Neural cell (in vitro differentiated cells): Measurements from ENCODE around the gene CFAP65. TPM values are rescaled to one million over a fixed set of nuclear protein-coding genes. Genes with fewer than 3 reads are reported as not detected.

ENCODE experiments used
- H2AFZ ChIP-seq: fragments of 200-600, 300-800 bp; sonication (generic), shearing (Covaris generic); 2 replicates; pipeline ENCODE4 v1.6.0; 2014; ENCODE audit warnings: low read depth, mild to moderate bottlenecking, antibody characterized with exemption, low read length, moderate library complexity
- H3F3A ChIP-seq: fragments of 200-600 bp; shearing (Covaris generic); 2 replicates; pipeline ENCODE4 v1.6.1; 2016; ENCODE audit warnings: mild to moderate bottlenecking, moderate library complexity, mixed read lengths, antibody characterized with exemption, low read length; ENCODE audit not compliant: insufficient read depth, poor library complexity, severe bottlenecking
- H3K27ac ChIP-seq: fragments of 200-600, 300-800 bp; sonication (generic), shearing (Covaris generic); 2 replicates; pipeline ENCODE4 v1.5.1; 2014; ENCODE audit warnings: mild to moderate bottlenecking, low read length, moderate library complexity
- H3K27me3 ChIP-seq: fragments of 300-800, 200-600 bp; sonication (generic), shearing (Covaris generic); 2 replicates; pipeline ENCODE4 v1.6.0; 2014; ENCODE audit warnings: mild to moderate bottlenecking, low read depth, low read length, moderate library complexity; ENCODE audit not compliant: insufficient read depth
- H3K36me3 ChIP-seq: fragments of 300-800, 200-600 bp; sonication (generic), shearing (Covaris generic); 2 replicates; pipeline ENCODE4 v1.5.1; 2014; ENCODE audit warnings: mild to moderate bottlenecking, antibody characterized with exemption, low read length, moderate library complexity; ENCODE audit not compliant: insufficient read depth
- H3K4me2 ChIP-seq: fragments of 300-800, 200-600 bp; sonication (generic), shearing (Covaris generic); 2 replicates; pipeline ENCODE4 v1.6.0; 2014; ENCODE audit warnings: mild to moderate bottlenecking, low read length
- H3K4me3 ChIP-seq: fragments of 300-800, 200-600 bp; sonication (generic), shearing (Covaris generic); 2 replicates; pipeline ENCODE4 v1.5.1; 2014; ENCODE audit warnings: mild to moderate bottlenecking, low read length, moderate library complexity
- H3K79me2 ChIP-seq: fragments of 200-600 bp; shearing (Covaris generic); replicated peaks from 2 replicates; pipeline ENCODE4 v1.6.0; 2014; ENCODE audit warnings: mild to moderate bottlenecking, low read length, moderate library complexity; ENCODE audit not compliant: insufficient read depth
- H3K9ac ChIP-seq: fragments of 300-800, 200-600 bp; sonication (generic), shearing (Covaris generic); 2 replicates; pipeline ENCODE4 v1.6.1; 2016; ENCODE audit warnings: mild to moderate bottlenecking, low read length, mixed read lengths
- H3K9me2 ChIP-seq: fragments of 200-600 bp; shearing (Covaris generic); 2 replicates; pipeline ENCODE4 v1.6.1; 2016; ENCODE audit warnings: mild to moderate bottlenecking, low read length, mixed read lengths; ENCODE audit not compliant: insufficient read depth
- H3K9me3 ChIP-seq: fragments of 200-600, 300-800 bp; sonication (generic), shearing (Covaris generic); 2 replicates; pipeline ENCODE4 v1.6.1; 2016; ENCODE audit warnings: mild to moderate bottlenecking, mixed run types, low read length, moderate library complexity, mixed read lengths
- H4K20me1 ChIP-seq: fragments of 200-600 bp; shearing (Covaris generic); 2 replicates; pipeline ENCODE4 v1.6.1; 2016; ENCODE audit warnings: mild to moderate bottlenecking, mixed run types; ENCODE audit not compliant: insufficient read depth
- EP300 ChIP-seq: fragments of 450-650 bp; conservative IDR thresholded peaks from 2 replicates; pipeline ENCODE4 v1.6.1; 2014; ENCODE audit warnings: antibody characterized with exemption, mild to moderate bottlenecking, moderate library complexity; ENCODE audit not compliant: poor library complexity, severe bottlenecking
- EZH2 ChIP-seq: fragments of 200-600, 300-800 bp; shearing (Covaris generic), sonication (generic); IDR thresholded peaks from 2 replicates; pipeline ENCODE4 v1.6.1; 2014; ENCODE audit warnings: antibody characterized with exemption, low read length, borderline replicate concordance, mild to moderate bottlenecking; ENCODE audit not compliant: insufficient read depth, poor library complexity, severe bottlenecking
- MXI1 ChIP-seq: fragments of 450-650 bp; conservative IDR thresholded peaks from 2 replicates; pipeline ENCODE4 v1.6.1; 2014; ENCODE audit warnings: antibody characterized with exemption, mild to moderate bottlenecking; ENCODE audit not compliant: poor library complexity, severe bottlenecking
- POLR2AphosphoS5 ChIP-seq: IDR thresholded peaks from 2 replicates; pipeline ENCODE4 v1.6.1; 2012
- RAD21 ChIP-seq: fragments of 450-650 bp; conservative IDR thresholded peaks from 2 replicates; pipeline ENCODE4 v1.6.1; 2014; ENCODE audit warnings: antibody characterized with exemption, mild to moderate bottlenecking, moderate library complexity
- SMC3 ChIP-seq: fragments of 450-650 bp; conservative IDR thresholded peaks from 2 replicates; pipeline ENCODE4 v1.6.1; 2014; ENCODE audit warnings: antibody characterized with exemption, mild to moderate bottlenecking, moderate library complexity; ENCODE audit not compliant: poor library complexity
- TAF1 ChIP-seq: IDR thresholded peaks from 2 replicates; pipeline ENCODE4 v1.6.1; 2012; ENCODE audit warnings: low read depth
- polyA plus RNA-seq: library from polyadenylated mRNA; depleted of rRNA; stranded (reverse); fragments of >200 nt; gene quantifications from 2 replicates; pipeline ENCODE4 v1.2.3, GENCODE V29; 2014
- TF ChIP-seq, protein P1 (sequence below): IDR thresholded peaks from 2 replicates; pipeline ENCODE4 v1.6.1; 2012; ENCODE audit warnings: borderline replicate concordance
- TF ChIP-seq, protein P2 (sequence below): fragments of 450-650 bp; IDR thresholded peaks from 2 replicates; pipeline ENCODE4 v1.5.1; 2014; ENCODE audit warnings: antibody characterized with exemption, mild to moderate bottlenecking, moderate library complexity; ENCODE audit not compliant: poor library complexity, severe bottlenecking

CFAP65 gene
- polyA plus RNA-seq, 1 donor from 2014 or later = 1.1 TPM

DNA sequence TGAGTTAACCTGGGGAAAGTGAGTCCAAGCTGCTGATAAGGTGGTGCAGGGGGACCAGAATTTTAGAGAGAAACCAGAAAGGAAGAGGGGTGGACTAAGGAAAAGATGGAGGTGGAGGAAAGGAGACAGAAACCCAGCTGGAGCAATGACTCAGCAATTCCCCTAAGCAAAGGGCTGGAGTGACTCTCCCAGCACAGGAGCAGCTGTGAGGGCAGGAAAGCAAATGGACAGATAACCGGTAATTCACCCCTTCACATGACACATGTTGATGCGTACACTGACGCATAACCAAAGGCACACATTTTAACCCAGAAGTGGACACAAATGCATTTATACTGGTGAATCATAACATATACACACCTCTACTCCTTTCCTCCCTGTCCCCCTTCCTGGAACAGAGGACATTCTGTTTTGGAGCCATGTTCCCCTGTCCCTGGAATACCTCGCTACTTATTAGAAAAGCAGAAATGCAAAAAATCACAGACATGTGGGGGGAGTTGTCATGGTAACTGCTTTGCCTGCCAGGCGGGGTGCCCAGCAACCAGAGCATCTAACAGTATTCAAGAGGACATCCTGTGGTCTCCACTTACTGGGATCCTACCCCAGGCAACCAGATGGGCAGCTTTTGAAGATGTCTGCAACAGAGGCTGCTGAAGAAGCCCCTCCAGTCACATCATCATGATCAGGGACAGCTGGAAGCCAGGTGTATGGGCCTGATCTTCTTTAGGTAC is 77.1 kb downstream of the CFAP65 start:
- H3K79me2 ChIP-seq = no peaks in the 10 kb centered on the region
- H4K20me1 ChIP-seq = no peaks in the 10 kb centered on the region
- peak overlapping the region; percentile 47 for H3K27ac ChIP-seq
- no peaks in the 10 kb centered on the region for H3K36me3 ChIP-seq
- H2AFZ ChIP-seq = no peak overlapping the region
- no peaks in the 10 kb centered on the region for H3K9me2 ChIP-seq
- H3K4me3 ChIP-seq = peak overlapping the region; percentile 71
- no peaks in the 10 kb centered on the region for H3K9me3 ChIP-seq
- H3K4me2 ChIP-seq = peak overlapping the region; percentile 57
- no peaks in the 10 kb centered on the region for H3F3A ChIP-seq
- H3K9ac ChIP-seq = peak overlapping the region; percentile 59
- TF ChIP-seq EZH2 = no peak
- TF ChIP-seq TAF1 = no peak
- TF ChIP-seq, protein P1, sequence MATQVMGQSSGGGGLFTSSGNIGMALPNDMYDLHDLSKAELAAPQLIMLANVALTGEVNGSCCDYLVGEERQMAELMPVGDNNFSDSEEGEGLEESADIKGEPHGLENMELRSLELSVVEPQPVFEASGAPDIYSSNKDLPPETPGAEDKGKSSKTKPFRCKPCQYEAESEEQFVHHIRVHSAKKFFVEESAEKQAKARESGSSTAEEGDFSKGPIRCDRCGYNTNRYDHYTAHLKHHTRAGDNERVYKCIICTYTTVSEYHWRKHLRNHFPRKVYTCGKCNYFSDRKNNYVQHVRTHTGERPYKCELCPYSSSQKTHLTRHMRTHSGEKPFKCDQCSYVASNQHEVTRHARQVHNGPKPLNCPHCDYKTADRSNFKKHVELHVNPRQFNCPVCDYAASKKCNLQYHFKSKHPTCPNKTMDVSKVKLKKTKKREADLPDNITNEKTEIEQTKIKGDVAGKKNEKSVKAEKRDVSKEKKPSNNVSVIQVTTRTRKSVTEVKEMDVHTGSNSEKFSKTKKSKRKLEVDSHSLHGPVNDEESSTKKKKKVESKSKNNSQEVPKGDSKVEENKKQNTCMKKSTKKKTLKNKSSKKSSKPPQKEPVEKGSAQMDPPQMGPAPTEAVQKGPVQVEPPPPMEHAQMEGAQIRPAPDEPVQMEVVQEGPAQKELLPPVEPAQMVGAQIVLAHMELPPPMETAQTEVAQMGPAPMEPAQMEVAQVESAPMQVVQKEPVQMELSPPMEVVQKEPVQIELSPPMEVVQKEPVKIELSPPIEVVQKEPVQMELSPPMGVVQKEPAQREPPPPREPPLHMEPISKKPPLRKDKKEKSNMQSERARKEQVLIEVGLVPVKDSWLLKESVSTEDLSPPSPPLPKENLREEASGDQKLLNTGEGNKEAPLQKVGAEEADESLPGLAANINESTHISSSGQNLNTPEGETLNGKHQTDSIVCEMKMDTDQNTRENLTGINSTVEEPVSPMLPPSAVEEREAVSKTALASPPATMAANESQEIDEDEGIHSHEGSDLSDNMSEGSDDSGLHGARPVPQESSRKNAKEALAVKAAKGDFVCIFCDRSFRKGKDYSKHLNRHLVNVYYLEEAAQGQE = no peak
- TF ChIP-seq MXI1 = no peak
- TF ChIP-seq, protein P2, sequence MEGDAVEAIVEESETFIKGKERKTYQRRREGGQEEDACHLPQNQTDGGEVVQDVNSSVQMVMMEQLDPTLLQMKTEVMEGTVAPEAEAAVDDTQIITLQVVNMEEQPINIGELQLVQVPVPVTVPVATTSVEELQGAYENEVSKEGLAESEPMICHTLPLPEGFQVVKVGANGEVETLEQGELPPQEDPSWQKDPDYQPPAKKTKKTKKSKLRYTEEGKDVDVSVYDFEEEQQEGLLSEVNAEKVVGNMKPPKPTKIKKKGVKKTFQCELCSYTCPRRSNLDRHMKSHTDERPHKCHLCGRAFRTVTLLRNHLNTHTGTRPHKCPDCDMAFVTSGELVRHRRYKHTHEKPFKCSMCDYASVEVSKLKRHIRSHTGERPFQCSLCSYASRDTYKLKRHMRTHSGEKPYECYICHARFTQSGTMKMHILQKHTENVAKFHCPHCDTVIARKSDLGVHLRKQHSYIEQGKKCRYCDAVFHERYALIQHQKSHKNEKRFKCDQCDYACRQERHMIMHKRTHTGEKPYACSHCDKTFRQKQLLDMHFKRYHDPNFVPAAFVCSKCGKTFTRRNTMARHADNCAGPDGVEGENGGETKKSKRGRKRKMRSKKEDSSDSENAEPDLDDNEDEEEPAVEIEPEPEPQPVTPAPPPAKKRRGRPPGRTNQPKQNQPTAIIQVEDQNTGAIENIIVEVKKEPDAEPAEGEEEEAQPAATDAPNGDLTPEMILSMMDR = no peak
- TF ChIP-seq EP300 = no peak
- no peak for TF ChIP-seq RAD21
- no peak for TF ChIP-seq SMC3
- no peak for TF ChIP-seq POLR2AphosphoS5
- peaks cover 35% of the 10 kb centered on the region for H3K27me3 ChIP-seq

DNA sequence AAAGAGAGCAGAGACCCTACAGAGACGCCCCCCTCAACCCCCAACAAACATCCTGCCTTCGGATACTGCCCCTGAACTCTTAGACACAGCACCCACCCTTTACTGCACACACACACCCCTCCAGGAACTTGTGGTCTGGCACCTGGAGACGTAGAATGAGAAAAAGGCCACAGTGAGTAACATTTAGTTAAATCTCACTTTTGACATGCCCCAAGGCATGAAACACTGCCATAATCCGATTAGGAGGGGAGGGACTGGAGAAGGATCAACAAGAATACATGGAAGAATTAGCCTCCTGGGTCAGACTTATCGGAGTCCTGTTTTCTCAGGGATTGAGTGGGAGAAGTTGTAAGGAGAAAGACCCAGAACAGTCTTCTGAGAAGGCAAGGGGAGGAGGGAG is 77.7 kb downstream of the CFAP65 start:
- no peaks in the 10 kb centered on the region for H3K79me2 ChIP-seq
- peak overlapping the region; percentile 71 for H3K4me3 ChIP-seq
- peak overlapping the region; percentile 59 for H3K9ac ChIP-seq
- H3K27me3 ChIP-seq = peaks cover 32% of the 10 kb centered on the region
- H4K20me1 ChIP-seq = no peaks in the 10 kb centered on the region
- no peaks in the 10 kb centered on the region for H3K9me2 ChIP-seq
- H2AFZ ChIP-seq = no peak overlapping the region
- no peaks in the 10 kb centered on the region for H3F3A ChIP-seq
- H3K36me3 ChIP-seq = no peaks in the 10 kb centered on the region
- peak overlapping the region; percentile 47 for H3K27ac ChIP-seq
- no peak for TF ChIP-seq MXI1
- no peak for TF ChIP-seq POLR2AphosphoS5
- no peak for TF ChIP-seq SMC3
- no peak for TF ChIP-seq TAF1
- no peak for TF ChIP-seq EZH2
- TF ChIP-seq, protein P2 = no peak
- TF ChIP-seq EP300 = no peak
- no peak for TF ChIP-seq RAD21
- TF ChIP-seq, protein P1 = no peak
- H3K4me2 ChIP-seq = peak overlapping the region; percentile 57
- no peaks in the 10 kb centered on the region for H3K9me3 ChIP-seq
